Esophagus squamous epithelium (tissue), 5 donors: ENCODE results near the gene PGBD5. TPM values are rescaled to one million over a fixed set of nuclear protein-coding genes. Genes with fewer than 3 reads are reported as not detected.
"Not testable (repeated sequence)": the region's sequence is repeated elsewhere in the genome, so short reads cannot be mapped to it uniquely, and the experiment has no call there.

Source experiments
- DNase-seq: peaks from one replicate; lab custom pipeline; 2025; lab: John Stamatoyannopoulos, UW
- H3K27ac ChIP-seq, 4 donors: fragments of 200-600 bp; sonication (generic); one replicate each; pipeline ENCODE4 v1.5.1; 2016 to 2019; ENCODE audit warnings: mild to moderate bottlenecking in 1 of 4
- H3K27me3 ChIP-seq, 4 donors: fragments of 200-600 bp; sonication (generic); 1 replicate in 3 of 4; 2 replicates in 1 of 4; pipeline versions ENCODE4 v1.5.1 to v1.6.0; 2017 to 2021; ENCODE audit warnings: antibody characterized with exemption in 1 of 4
- H3K36me3 ChIP-seq, 3 donors: fragments of 200-600 bp; sonication (generic); one replicate each; pipeline ENCODE4 v1.5.1; 2016 to 2019
- H3K4me1 ChIP-seq, 3 donors: fragments of 200-600 bp; sonication (generic); one replicate each; pipeline ENCODE4 v1.5.1; 2017 to 2019
- H3K4me3 ChIP-seq, 4 donors: fragments of 200-600 bp; sonication (generic); 1 replicate in 3 of 4; 2 replicates in 1 of 4; pipeline ENCODE4 v1.5.1; 2016 to 2019; ENCODE audit warnings: mild to moderate bottlenecking in 2 of 4, moderate library complexity in 1 of 4
- H3K9me3 ChIP-seq, 3 donors: fragments of 200-600 bp; sonication (generic); one replicate each; pipeline ENCODE4 v1.5.1; 2016 to 2019
- CTCF ChIP-seq, 6 experiments: fragments of 450-650 bp in 4 of 6; fragments of 200-600 bp in 2 of 6; sonication (generic) in 2 of 6; IDR thresholded peaks; one replicate each; pipeline ENCODE4 v1.5.1; 2016 to 2019; ENCODE audit warnings: antibody characterized with exemption in 6 of 6, mild to moderate bottlenecking in 4 of 6, moderate library complexity in 4 of 6
- POLR2A ChIP-seq, 4 donors: fragments of 450-650 bp; IDR thresholded peaks; one replicate each; pipeline ENCODE4 v1.6.1; 2017; ENCODE audit warnings: antibody characterized with exemption in 4 of 4, mild to moderate bottlenecking in 4 of 4, moderate library complexity in 3 of 4
- WGBS, 2 donors: methylation state at CpG; one replicate each; pipeline ENCODE4 v1.1.5; 2018; 5-methylcytosine and 5-hydroxymethylcytosine counted together
- intact Hi-C: fragments of 100-400 bp; cut with DNase I; formaldehyde crosslinking; loops from one replicate; pipeline ENCODE4 v1.15.0; 2022
- total RNA-seq, 4 donors: library from RNA; depleted of rRNA; stranded (reverse); fragments of >200 nt; gene quantifications; one replicate each; pipeline ENCODE4 v1.1.0, GENCODE V29; 2016
- donor health status: DM: yes; HTN: yes; CAD: no.

PGBD5 gene
- total RNA-seq, 4 donors from 2014 or later: under 0.01 to 6.1 (median 3.0) TPM

- no peak for DNase-seq
- Histone ChIP-seq H3K4me3 (no peak overlapping the region), H3K27me3 (peaks cover 0 to 95% (median 8%) of the 10 kb centered on the region in 4 donors), H3K36me3 (no peaks in the 10 kb centered on the region), H3K4me1 (peaks cover 11 to 25% (median 12%) of the 10 kb centered on the region in 3 donors), H3K9me3 (peaks cover 0 to 6% (median 0%) of the 10 kb centered on the region in 3 donors), H3K27ac (no peak overlapping the region)
- no peak for TF ChIP-seq CTCF (IDR thresholded peaks at IDR 0.05)
- no peak for TF ChIP-seq POLR2A (IDR thresholded peaks at IDR 0.05)
- intact Hi-C loops: no loop called here
- WGBS, 2 donors: 44 to 51% methylated on average over 13 to 14 of the region's 14 CpGs
These were observed 3.7 kb downstream of the PGBD5 start for GRCh38 chr1:230422221-230422981.

- no peak overlapping the region for H3K4me3 ChIP-seq
- H3K9me3 ChIP-seq: peaks cover 0 to 6% (median 0%) of the 10 kb centered on the region in 3 donors
- peaks cover 0 to 95% (median 8%) of the 10 kb centered on the region in 4 donors for H3K27me3 ChIP-seq
- intact Hi-C loops: no loop called here
- H3K27ac ChIP-seq: no peak overlapping the region
- peaks cover 11 to 20% (median 12%) of the 10 kb centered on the region in 3 donors for H3K4me1 ChIP-seq
- TF ChIP-seq CTCF (IDR thresholded peaks at IDR 0.05): no peak
- TF ChIP-seq POLR2A (IDR thresholded peaks at IDR 0.05): no peak
- 53 to 88% methylated on average over 1 of the region's 1 CpG for WGBS, 2 donors
- DNase-seq: no peak
- no peaks in the 10 kb centered on the region for H3K36me3 ChIP-seq
These were observed 4.7 kb downstream of the PGBD5 start for GRCh38 chr1:230421481-230421880.

GRCh38 chr1:230420372-230420771 is 5.8 kb downstream of the PGBD5 start:
- 60 to 68% methylated on average over 2 of the region's 2 CpGs for WGBS, 2 donors
- Histone ChIP-seq H3K4me1 (peaks cover 10 to 16% (median 11%) of the 10 kb centered on the region in 3 donors), H3K27me3 (peaks cover 0 to 94% (median 8%) of the 10 kb centered on the region in 4 donors)
- H3K36me3 ChIP-seq, H3K27ac ChIP-seq, H3K9me3 ChIP-seq, H3K4me3 ChIP-seq, DNase-seq, intact Hi-C loops: not testable (repeated sequence)

- no peak for TF ChIP-seq POLR2A (IDR thresholded peaks at IDR 0.05)
- no peak for TF ChIP-seq CTCF (IDR thresholded peaks at IDR 0.05)
- Histone ChIP-seq H3K27ac (no peak overlapping the region), H3K36me3 (no peaks in the 10 kb centered on the region), H3K27me3 (peaks cover 0 to 64% (median 0%) of the 10 kb centered on the region in 4 donors), H3K4me1 (no peaks in the 10 kb centered on the region), H3K4me3 (no peak overlapping the region), H3K9me3 (peaks cover 0 to 6% (median 0%) of the 10 kb centered on the region in 3 donors)
- intact Hi-C loops: no loop called here
- DNase-seq: no peak
- WGBS, 2 donors: 72 to 84% methylated on average over 7 of the region's 7 CpGs
These were observed 9.7 kb downstream of the PGBD5 start for GRCh38 chr1:230416430-230416829.

- H3K27me3 ChIP-seq: peaks cover 0 to 56% (median 0%) of the 10 kb centered on the region in 4 donors
- intact Hi-C loops: no loop called here
- DNase-seq: no peak
- H3K36me3 ChIP-seq: no peaks in the 10 kb centered on the region
- WGBS, 2 donors: 60 to 70% methylated on average over 1 to 2 of the region's 2 CpGs
- no peaks in the 10 kb centered on the region for H3K4me1 ChIP-seq
- no peak overlapping the region for H3K27ac ChIP-seq
- no peak for TF ChIP-seq POLR2A (IDR thresholded peaks at IDR 0.05)
- TF ChIP-seq CTCF (IDR thresholded peaks at IDR 0.05): no peak
- no peak overlapping the region for H3K4me3 ChIP-seq
- H3K9me3 ChIP-seq: peaks cover 0 to 6% (median 0%) of the 10 kb centered on the region in 3 donors
These were observed 10.6 kb downstream of the PGBD5 start for GRCh38 chr1:230415405-230416132.
